Measurements from ENCODE around the gene ZNF622. TPM values are rescaled to one million over a fixed set of nuclear protein-coding genes. Genes with fewer than 3 reads are reported as not detected.

Gene ZNF622
- total and polyA plus RNA-seq, 7 donors = 22.8 to 40.8 (median 27.8) TPM

- H3K9me3 ChIP-seq = no peaks in the 10 kb centered on the region
- WGBS, 2 donors = 92 to 94% methylated on average over 7 of the region's 7 CpGs
- no peak for DNase-seq
- TF ChIP-seq EP300 (IDR thresholded peaks at IDR 0.05) = no peak
- TF ChIP-seq POLR2AphosphoS5 (IDR thresholded peaks at IDR 0.05) = no peak
- no peak for TF ChIP-seq CTCF (IDR thresholded peaks at IDR 0.05)
- TF ChIP-seq POLR2A (IDR thresholded peaks at IDR 0.05) = no peak
- no peaks in the 10 kb centered on the region for H3K4me1 ChIP-seq
- H3K36me3 ChIP-seq = no peaks in the 10 kb centered on the region
- H3K27ac ChIP-seq = no peak overlapping the region
- H3K27me3 ChIP-seq = no peaks in the 10 kb centered on the region
- no peak overlapping the region for H3K4me3 ChIP-seq
- intact Hi-C loops (cut with DNase I) = no loop called here
These were observed 35.1 kb downstream of the ZNF622 start for GRCh38 chr5:16430349-16431089.

- no peaks in the 10 kb centered on the region for H3K36me3 ChIP-seq
- no peak overlapping the region for H3K27ac ChIP-seq
- H3K9me3 ChIP-seq = no peaks in the 10 kb centered on the region
- intact Hi-C loops (cut with DNase I) = no loop called here
- H3K27me3 ChIP-seq = no peaks in the 10 kb centered on the region
- 87 to 93% methylated on average over 4 of the region's 4 CpGs for WGBS, 2 donors
- no peak for TF ChIP-seq POLR2AphosphoS5 (IDR thresholded peaks at IDR 0.05)
- TF ChIP-seq POLR2A (IDR thresholded peaks at IDR 0.05) = no peak
- no peak for TF ChIP-seq EP300 (IDR thresholded peaks at IDR 0.05)
- TF ChIP-seq CTCF (IDR thresholded peaks at IDR 0.05) = no peak
- no peak for DNase-seq
- no peaks in the 10 kb centered on the region for H3K4me1 ChIP-seq
- H3K4me3 ChIP-seq = no peak overlapping the region
These were observed 37.2 kb downstream of the ZNF622 start for GRCh38 chr5:16428359-16428758.

- Histone ChIP-seq H3K4me1 (no peaks in the 10 kb centered on the region), H3K27me3 (no peaks in the 10 kb centered on the region), H3K36me3 (no peaks in the 10 kb centered on the region), H3K4me3 (no peak overlapping the region), H3K9me3 (no peaks in the 10 kb centered on the region), H3K27ac (no peak overlapping the region)
- WGBS, 2 donors = 43 to 55% methylated on average over 11 of the region's 11 CpGs
- intact Hi-C loops (cut with DNase I) = no loop called here
- no peak for DNase-seq
- TF ChIP-seq POLR2A (IDR thresholded peaks at IDR 0.05) (no peak), CTCF (IDR thresholded peaks at IDR 0.05) (no peak), POLR2AphosphoS5 (IDR thresholded peaks at IDR 0.05) (no peak), EP300 (IDR thresholded peaks at IDR 0.05) (no peak)
These were observed 38.0 kb downstream of the ZNF622 start for GRCh38 chr5:16427587-16427986.

- no peak for TF ChIP-seq POLR2A (IDR thresholded peaks at IDR 0.05)
- TF ChIP-seq CTCF (IDR thresholded peaks at IDR 0.05) = no peak
- no peak for TF ChIP-seq POLR2AphosphoS5 (IDR thresholded peaks at IDR 0.05)
- TF ChIP-seq EP300 (IDR thresholded peaks at IDR 0.05) = no peak
- Histone ChIP-seq H3K36me3 (no peaks in the 10 kb centered on the region), H3K4me1 (no peaks in the 10 kb centered on the region), H3K27ac (no peak overlapping the region), H3K27me3 (no peaks in the 10 kb centered on the region), H3K9me3 (no peaks in the 10 kb centered on the region), H3K4me3 (no peak overlapping the region)
- WGBS, 2 donors = 65 to 73% methylated on average over 4 of the region's 4 CpGs
- intact Hi-C loops (cut with DNase I) = no loop called here
- no peak for DNase-seq
These were observed 47.1 kb downstream of the ZNF622 start for GRCh38 chr5:16418471-16418922.

Measured in sigmoid colon (tissue), 7 donors.